Neural crest cell (in vitro differentiated cells): ENCODE results near the gene BBOF1. TPM values are rescaled to one million over a fixed set of nuclear protein-coding genes. Genes with fewer than 3 reads are reported as not detected.

Experiments
- DNase-seq: peaks from one replicate; pipeline ENCODE4 v3.0.0; 2021; ENCODE audit warnings: low read depth, mixed read lengths, low spot score
- H3K27ac Mint-ChIP-seq: one replicate; pipeline ENCODE4 v1.8.0; 2021; ENCODE audit warnings: mild to moderate bottlenecking, mixed read lengths; ENCODE audit not compliant: unreplicated experiment
- H3K27me3 Mint-ChIP-seq: 2 replicates; pipeline ENCODE4 v1.8.0; 2021; ENCODE audit warnings: low read depth, mild to moderate bottlenecking, mixed read lengths
- H3K36me3 Mint-ChIP-seq: 2 replicates; pipeline ENCODE4 v1.8.0; 2021; ENCODE audit warnings: low read depth, mild to moderate bottlenecking, mixed read lengths
- H3K4me1 Mint-ChIP-seq: 2 replicates; pipeline ENCODE4 v1.8.0; 2021; ENCODE audit warnings: mixed read lengths
- H3K4me3 Mint-ChIP-seq: one replicate; pipeline ENCODE4 v1.8.0; 2021; ENCODE audit warnings: mild to moderate bottlenecking, mixed read lengths
- H3K9me3 Mint-ChIP-seq: 2 replicates; pipeline ENCODE4 v1.8.0; 2021; ENCODE audit warnings: mixed read lengths
- total RNA-seq: library from RNA; stranded (reverse); gene quantifications from 2 replicates; pipeline ENCODE4 v1.2.1, GENCODE V29; 2021
- TF ChIP-seq, protein P1 (sequence below): fragments of 200-600 bp; sonication (generic); conservative IDR thresholded peaks from 2 replicates; pipeline ENCODE4 v1.5.0; 2021; ENCODE audit warnings: antibody characterized with exemption, mild to moderate bottlenecking

BBOF1 gene
- total RNA-seq, 1 donor from 2014 or later = 2.7 TPM

DNA sequence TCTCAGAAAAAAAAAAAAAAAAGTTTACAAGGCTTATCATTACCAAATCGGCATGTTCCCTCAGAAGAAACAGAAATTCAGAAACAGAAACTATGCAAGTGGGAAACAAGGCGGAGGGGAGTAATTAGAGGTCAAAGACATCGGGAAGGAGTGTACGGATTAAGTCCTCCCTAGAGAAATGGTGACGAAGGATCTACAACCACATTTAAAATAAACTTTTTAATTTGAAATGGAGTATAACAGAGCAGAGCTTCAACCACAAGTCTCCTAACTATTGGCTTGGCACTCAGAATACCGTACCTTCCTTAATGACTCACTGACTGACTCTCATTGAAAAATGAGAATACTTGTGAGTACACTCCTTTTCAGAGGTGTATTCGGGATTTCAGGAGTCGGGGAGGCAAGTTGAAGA lies 969 bp upstream of the BBOF1 start:
- TF ChIP-seq, protein P1, sequence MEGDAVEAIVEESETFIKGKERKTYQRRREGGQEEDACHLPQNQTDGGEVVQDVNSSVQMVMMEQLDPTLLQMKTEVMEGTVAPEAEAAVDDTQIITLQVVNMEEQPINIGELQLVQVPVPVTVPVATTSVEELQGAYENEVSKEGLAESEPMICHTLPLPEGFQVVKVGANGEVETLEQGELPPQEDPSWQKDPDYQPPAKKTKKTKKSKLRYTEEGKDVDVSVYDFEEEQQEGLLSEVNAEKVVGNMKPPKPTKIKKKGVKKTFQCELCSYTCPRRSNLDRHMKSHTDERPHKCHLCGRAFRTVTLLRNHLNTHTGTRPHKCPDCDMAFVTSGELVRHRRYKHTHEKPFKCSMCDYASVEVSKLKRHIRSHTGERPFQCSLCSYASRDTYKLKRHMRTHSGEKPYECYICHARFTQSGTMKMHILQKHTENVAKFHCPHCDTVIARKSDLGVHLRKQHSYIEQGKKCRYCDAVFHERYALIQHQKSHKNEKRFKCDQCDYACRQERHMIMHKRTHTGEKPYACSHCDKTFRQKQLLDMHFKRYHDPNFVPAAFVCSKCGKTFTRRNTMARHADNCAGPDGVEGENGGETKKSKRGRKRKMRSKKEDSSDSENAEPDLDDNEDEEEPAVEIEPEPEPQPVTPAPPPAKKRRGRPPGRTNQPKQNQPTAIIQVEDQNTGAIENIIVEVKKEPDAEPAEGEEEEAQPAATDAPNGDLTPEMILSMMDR = no peak
- Mint-ChIP-seq H3K36me3 (no peaks in the 10 kb centered on the region), H3K4me1 (peaks cover 20% of the 10 kb centered on the region), H3K27ac (no peak overlapping the region), H3K9me3 (no peaks in the 10 kb centered on the region), H3K27me3 (no peaks in the 10 kb centered on the region), H3K4me3 (peak overlapping the region; percentile 94)
- DNase-seq = no peak

DNA sequence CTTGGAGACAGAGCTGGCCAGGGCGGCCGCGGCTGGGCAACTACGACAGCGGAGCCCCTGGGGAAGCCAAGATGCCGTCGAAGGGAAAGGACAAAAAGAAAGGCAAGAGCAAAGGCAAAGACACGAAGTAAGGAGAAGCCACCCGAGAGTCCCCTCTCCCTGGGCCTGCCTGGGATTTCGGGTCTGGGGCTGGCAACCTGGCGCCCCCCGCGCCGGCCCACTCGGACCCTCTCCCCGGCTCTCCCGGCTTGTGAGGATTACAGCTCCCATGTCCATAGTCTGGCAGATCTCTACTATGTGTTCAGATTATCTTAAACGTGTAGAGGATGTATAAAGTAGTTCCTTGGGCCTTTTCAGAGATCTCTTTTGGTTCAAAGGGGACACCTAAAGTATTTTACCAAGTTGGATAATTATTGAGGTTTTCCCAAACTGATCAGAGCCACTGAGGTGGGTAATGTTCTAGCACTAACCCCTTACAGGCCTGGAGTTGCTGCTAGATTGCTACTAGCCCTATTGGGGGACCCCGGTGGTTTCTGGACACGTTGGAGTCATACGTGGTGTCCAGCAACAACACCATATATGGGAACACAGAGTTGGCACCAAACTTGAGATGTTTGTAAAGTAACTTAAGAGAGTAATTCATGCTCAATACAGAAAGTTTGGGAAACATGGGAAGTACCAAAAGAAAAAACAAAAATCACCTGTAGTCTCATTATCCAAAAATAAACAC lies 424 bp downstream of the BBOF1 start:
- no peaks in the 10 kb centered on the region for H3K27me3 Mint-ChIP-seq
- H3K4me3 Mint-ChIP-seq = peak overlapping the region; percentile 94
- peaks cover 20% of the 10 kb centered on the region for H3K4me1 Mint-ChIP-seq
- TF ChIP-seq, protein P1 = no peak
- no peak for DNase-seq
- no peaks in the 10 kb centered on the region for H3K36me3 Mint-ChIP-seq
- H3K27ac Mint-ChIP-seq = peak overlapping the region; percentile 63
- H3K9me3 Mint-ChIP-seq = no peaks in the 10 kb centered on the region

DNA sequence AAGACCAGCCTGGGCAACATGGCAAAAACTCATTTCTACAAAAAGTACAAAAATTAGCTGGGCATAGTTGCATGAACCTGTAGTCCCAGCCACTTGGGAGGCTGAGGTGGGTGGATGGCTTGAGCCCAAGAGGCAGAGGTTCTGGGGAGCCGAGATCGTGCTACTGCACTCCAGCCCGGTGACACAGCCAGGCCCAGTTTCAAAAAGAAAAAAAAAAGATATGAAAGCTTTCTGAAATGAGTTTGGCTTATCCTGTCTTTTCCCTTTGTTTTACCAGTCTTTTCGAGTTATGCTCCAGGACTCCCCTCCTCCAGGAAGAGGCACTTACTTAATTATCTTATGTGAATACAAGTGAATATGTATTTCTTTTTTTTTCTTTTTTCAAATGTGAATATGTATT lies 3.2 kb downstream of the BBOF1 start:
- TF ChIP-seq, protein P1 = no peak
- Mint-ChIP-seq H3K27ac (no peak overlapping the region), H3K9me3 (no peaks in the 10 kb centered on the region), H3K4me1 (peaks cover 20% of the 10 kb centered on the region), H3K36me3 (no peaks in the 10 kb centered on the region), H3K4me3 (no peak overlapping the region), H3K27me3 (no peaks in the 10 kb centered on the region)
- no peak for DNase-seq

DNA sequence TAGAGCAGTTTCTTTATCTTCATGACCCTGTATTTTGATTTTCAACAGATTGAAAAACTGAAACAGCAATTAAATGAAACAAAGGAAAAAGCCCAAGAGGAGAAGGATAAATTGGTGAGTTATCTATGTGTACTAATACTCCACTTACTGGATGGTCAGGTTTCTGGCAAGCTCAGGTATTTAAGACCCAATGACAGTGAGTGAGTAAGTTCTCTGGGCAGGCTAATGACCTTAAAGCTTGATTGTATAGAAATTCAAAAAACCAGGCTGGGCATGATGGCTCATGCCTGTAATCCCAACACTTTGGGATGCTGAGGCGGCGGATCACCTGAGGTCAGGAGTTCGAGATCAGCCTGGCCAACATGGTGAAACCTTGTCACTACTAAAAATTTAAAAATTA lies 10.0 kb downstream of the BBOF1 start:
- H3K27me3 Mint-ChIP-seq = no peaks in the 10 kb centered on the region
- H3K27ac Mint-ChIP-seq = no peak overlapping the region
- no peak for DNase-seq
- TF ChIP-seq, protein P1 = no peak
- H3K4me1 Mint-ChIP-seq = no peaks in the 10 kb centered on the region
- no peaks in the 10 kb centered on the region for H3K9me3 Mint-ChIP-seq
- H3K36me3 Mint-ChIP-seq = no peaks in the 10 kb centered on the region
- no peak overlapping the region for H3K4me3 Mint-ChIP-seq

DNA sequence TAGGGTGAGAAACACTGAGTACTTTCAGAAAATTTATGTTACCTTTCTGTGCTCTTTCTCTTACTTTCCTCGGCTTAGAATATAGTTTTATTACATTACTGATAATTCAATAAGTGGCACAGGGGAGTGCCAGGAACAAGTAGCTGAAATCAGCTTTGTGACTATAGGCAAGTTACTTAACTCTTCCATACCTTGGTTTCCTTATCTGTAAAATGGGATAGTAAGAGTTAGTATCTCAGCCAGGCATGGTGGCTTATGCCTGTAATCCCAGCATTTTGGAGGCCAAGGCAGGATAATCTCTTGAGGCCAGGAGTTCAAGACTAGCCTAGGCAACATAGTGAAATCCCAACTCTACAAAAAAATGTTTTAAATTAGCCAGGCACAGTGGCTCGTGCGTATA lies 15.4 kb downstream of the BBOF1 start:
- TF ChIP-seq, protein P1 = no peak
- H3K27ac Mint-ChIP-seq = no peak overlapping the region
- DNase-seq = no peak
- H3K36me3 Mint-ChIP-seq = no peaks in the 10 kb centered on the region
- no peaks in the 10 kb centered on the region for H3K27me3 Mint-ChIP-seq
- H3K9me3 Mint-ChIP-seq = no peaks in the 10 kb centered on the region
- no peak overlapping the region for H3K4me3 Mint-ChIP-seq
- H3K4me1 Mint-ChIP-seq = no peaks in the 10 kb centered on the region
